GM12878 (cell line): ENCODE measurements around the gene HIVEP3. TPM values are rescaled to one million over a fixed set of nuclear protein-coding genes. Genes with fewer than 3 reads are reported as not detected.

Experiments used
- ATAC-seq: fragments of 200-7000 bp; cut with Tn5 transposase; 3 replicates; pipeline ENCODE4 v1.9.1; 2020; ENCODE audit warnings: mild to moderate bottlenecking, moderate library complexity
- BruUV-seq: library from RNA; stranded (reverse); fragments of 400-500 nt; replicated peaks from 2 replicates; lab custom pipeline; 2021; lab: Mats Ljungman, UMichigan
- CTCF ChIA-PET: fragments of 300-600 bp; sonication (Branson Sonifier 250); formaldehyde crosslinking; extraction: SDS; loops from one replicate; lab custom pipeline; 2021; ENCODE audit warnings: inconsistent platforms; lab: Yijun Ruan, JAX
- POLR2A ChIA-PET: fragments of 350-600 bp; formaldehyde crosslinking; extraction: SDS; loops from one replicate; lab custom pipeline; 2021; ENCODE audit warnings: inconsistent platforms; lab: Charles Lee
- RAD21 ChIA-PET: fragments of 300-600 bp; sonication (Branson Sonifier 250); formaldehyde crosslinking; loops from one replicate; lab custom pipeline; 2023; ENCODE audit warnings: antibody characterized with exemption; ENCODE audit not compliant: unreplicated experiment; lab: Charles Lee
- SMC1A ChIA-PET: fragments of 300-600 bp; sonication (Branson Sonifier 250); formaldehyde crosslinking; loops from one replicate; lab custom pipeline; 2023; ENCODE audit not compliant: unreplicated experiment, uncharacterized antibody; lab: Charles Lee
- DNase-seq: peaks from one replicate; pipeline ENCODE4 v3.0.0-alpha.2; 2011; ENCODE audit warnings: low read depth, low spot score
- FAIRE-seq: peaks from 3 replicates; lab custom pipeline; 2011; peaks lifted over from hg19 to GRCh38; lab: Jason Lieb, UNC
- H2AFZ ChIP-seq: 2 replicates; pipeline ENCODE4 v1.6.0; 2011; ENCODE audit warnings: low read depth, low read length, control low read depth; ENCODE audit not compliant: control insufficient read depth
- H3K27ac ChIP-seq: 2 replicates; pipeline ENCODE4 v1.5.1; 2011; ENCODE audit warnings: control low read depth; ENCODE audit not compliant: control insufficient read depth, insufficient read depth
- H3K27me3 ChIP-seq, 2 experiments: replicated peaks in 1 of 2; 2 replicates each; pipeline versions ENCODE4 v1.6.0 to v1.6.1; 2011; ENCODE audit warnings: low read length in 1 of 2; ENCODE audit not compliant: control insufficient read depth in 2 of 2, insufficient read depth in 2 of 2
- H3K36me3 ChIP-seq, 2 experiments: 2 replicates each; pipeline ENCODE4 v1.5.1; 2011; ENCODE audit warnings: low read length in 1 of 2; ENCODE audit not compliant: control insufficient read depth in 2 of 2, insufficient read depth in 2 of 2
- H3K4me1 ChIP-seq: 2 replicates; pipeline ENCODE4 v1.6.1; 2011; ENCODE audit warnings: mild to moderate bottlenecking, low read length, moderate library complexity, mixed read lengths; ENCODE audit not compliant: control insufficient read depth, insufficient read depth
- H3K4me2 ChIP-seq: 2 replicates; pipeline ENCODE4 v1.6.0; 2011; ENCODE audit warnings: control low read depth; ENCODE audit not compliant: control insufficient read depth, insufficient read depth
- H3K4me3 ChIP-seq: fragments of 200-600 bp; sonication (generic); 2 replicates; pipeline ENCODE4 v1.5.1; 2016
- H3K79me2 ChIP-seq: 2 replicates; pipeline ENCODE4 v1.6.0; 2011; ENCODE audit warnings: low read length; ENCODE audit not compliant: control insufficient read depth, insufficient read depth
- H3K9ac ChIP-seq: 2 replicates; pipeline ENCODE4 v1.8.0; 2011; ENCODE audit warnings: low read length, control low read depth, mixed read lengths; ENCODE audit not compliant: control insufficient read depth, insufficient read depth
- H3K9me3 ChIP-seq: replicated peaks from 3 replicates; pipeline ENCODE4 v1.5.1; 2011; ENCODE audit warnings: mild to moderate bottlenecking, low read length; ENCODE audit not compliant: control insufficient read depth, insufficient read depth
- H4K20me1 ChIP-seq: 2 replicates; pipeline ENCODE4 v1.6.0; 2011; ENCODE audit not compliant: control insufficient read depth, insufficient read depth
- CREM ChIP-seq: IDR thresholded peaks from 2 replicates; pipeline ENCODE4 v1.6.1; 2014; ENCODE audit warnings: antibody characterized with exemption, low read depth
- ETV6 ChIP-seq, 2 experiments: fragments of 450-650 bp in 1 of 2; IDR thresholded peaks in 1 of 2; conservative IDR thresholded peaks in 1 of 2; 2 replicates each; pipeline ENCODE4 v1.6.1; 2014; ENCODE audit warnings: antibody characterized with exemption in 1 of 2, borderline replicate concordance in 1 of 2, low read depth in 1 of 2, mild to moderate bottlenecking in 1 of 2, moderate library complexity in 1 of 2
- FOXK2 ChIP-seq: fragments of 450-650 bp; IDR thresholded peaks from 2 replicates; pipeline ENCODE4 v1.6.1; 2017; ENCODE audit warnings: mild to moderate bottlenecking, moderate library complexity
- GATAD2B ChIP-seq: fragments of 450-650 bp; conservative IDR thresholded peaks from 2 replicates; pipeline ENCODE4 v1.6.1; 2017; ENCODE audit warnings: low read depth, mild to moderate bottlenecking, moderate library complexity
- HDAC2 ChIP-seq: fragments of 200-600 bp; sonication (generic); IDR thresholded peaks from 2 replicates; pipeline ENCODE4 v1.6.1; 2017
- YY1 ChIP-seq: IDR thresholded peaks from 2 replicates; pipeline ENCODE4 v1.6.1; 2011; ENCODE audit warnings: low read depth, mild to moderate bottlenecking, low read length
- WGBS: methylation state at CpG from one replicate; pipeline ENCODE4 v1.1.6; 2016; ENCODE audit warnings: low lambda C conversion rate; ENCODE audit not compliant: insufficient replicate concordance, insufficient coverage; ENCODE audit errors: missing lambda C conversion rate; 5-methylcytosine and 5-hydroxymethylcytosine counted together
- in situ Hi-C: fragments of 300-500 bp; cut with MboI; formaldehyde crosslinking; loops from 9 replicates; pipeline ENCODE4 v1.14.3; 2018; ENCODE audit warnings: mixed read lengths
- intact Hi-C: fragments of 100-400 bp; cut with micrococcal nuclease; formaldehyde crosslinking; loops from one replicate; pipeline ENCODE4 v1.14.2; 2022; ENCODE audit not compliant: unreplicated experiment
- polyA plus RNA-seq, 11 experiments: library from polyadenylated mRNA; depleted of rRNA in 4 of 11; unstranded in 6 of 11; stranded (reverse) in 5 of 11; fragments of >200 nt; fragmentation: Nextera tagmentation in 4 of 11; fragmentation: Illumina TruSeq in 1 of 11; extraction: Ambion mirVana in 4 of 11; extraction: Trizol in 1 of 11; gene quantifications; 1 replicate in 1 of 11; 2 replicates in 10 of 11; pipeline versions ENCODE4 v1.2.1 to v1.2.3, GENCODE V29; 2011 to 2016; ENCODE audit warnings: inconsistent platforms in 2 of 11, missing spikeins in 2 of 11, low read depth in 1 of 11
- total RNA-seq, 4 experiments: library from RNA; depleted of rRNA in 3 of 4; stranded (reverse); fragments of >200 nt in 3 of 4; fragmentation: Illumina TruSeq in 1 of 4; extraction: Trizol in 1 of 4; gene quantifications; 2 replicates each; pipeline versions ENCODE4 v1.2.1 to v1.2.3, GENCODE V29; 2013 to 2021
- TF ChIP-seq, protein P1 (sequence below): IDR thresholded peaks from 2 replicates; pipeline ENCODE4 v1.6.1; 2011; ENCODE audit warnings: borderline replicate concordance, low read depth, mild to moderate bottlenecking, moderate library complexity, low read length; ENCODE audit not compliant: insufficient read depth, poor library complexity, severe bottlenecking
- TF ChIP-seq, protein P2 (sequence below): fragments of 150-350 bp; IDR thresholded peaks from 2 replicates; pipeline ENCODE4 v1.6.1; 2016; ENCODE audit warnings: low read depth, low read length
- TF ChIP-seq, protein P3 (sequence below): fragments of 450-650 bp; IDR thresholded peaks from 2 replicates; pipeline ENCODE4 v1.6.1; 2017; ENCODE audit warnings: mild to moderate bottlenecking, low read depth, inconsistent platforms; ENCODE audit not compliant: poor library complexity, severe bottlenecking
- TF ChIP-seq, protein P4 (sequence below): IDR thresholded peaks from 2 replicates; pipeline ENCODE4 v1.6.1; 2011; ENCODE audit warnings: mild to moderate bottlenecking, low read depth, low read length, moderate library complexity; ENCODE audit not compliant: insufficient replicate concordance
- TF ChIP-seq, protein P5 (sequence below): fragments of 450-650 bp; IDR thresholded peaks from 2 replicates; pipeline ENCODE4 v1.6.1; 2017; ENCODE audit warnings: mild to moderate bottlenecking, moderate library complexity

The HIVEP3 gene
- total and polyA plus RNA-seq, 10 of the 15 experiments (the other 5 are each of a cell fraction or from before 2014, with no cell fraction given) = 1.8 to 13.6 (median 3.8) TPM

DNA sequence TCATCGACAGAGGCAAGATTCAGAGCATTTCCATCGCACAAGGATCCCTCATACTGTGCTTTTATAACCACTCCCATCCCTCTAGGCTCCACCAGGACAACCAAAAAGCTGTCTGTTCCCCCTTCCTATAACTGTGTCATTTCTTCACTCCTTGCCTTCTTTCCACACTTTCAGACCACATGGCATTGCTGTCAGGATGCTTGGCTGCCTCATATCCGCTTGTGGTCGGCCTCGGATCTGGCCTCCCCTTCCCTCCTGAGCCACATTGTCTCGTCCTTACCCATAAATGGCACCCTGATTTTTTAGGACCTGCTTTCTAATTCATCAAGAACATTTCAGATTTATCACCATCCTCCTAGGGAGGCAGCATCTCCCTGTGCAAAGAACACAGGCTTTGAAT, 80.5 kb downstream of the HIVEP3 start:
- FAIRE-seq = no peak
- TF ChIP-seq GATAD2B = no peak
- no peak for TF ChIP-seq HDAC2
- TF ChIP-seq, protein P1, sequence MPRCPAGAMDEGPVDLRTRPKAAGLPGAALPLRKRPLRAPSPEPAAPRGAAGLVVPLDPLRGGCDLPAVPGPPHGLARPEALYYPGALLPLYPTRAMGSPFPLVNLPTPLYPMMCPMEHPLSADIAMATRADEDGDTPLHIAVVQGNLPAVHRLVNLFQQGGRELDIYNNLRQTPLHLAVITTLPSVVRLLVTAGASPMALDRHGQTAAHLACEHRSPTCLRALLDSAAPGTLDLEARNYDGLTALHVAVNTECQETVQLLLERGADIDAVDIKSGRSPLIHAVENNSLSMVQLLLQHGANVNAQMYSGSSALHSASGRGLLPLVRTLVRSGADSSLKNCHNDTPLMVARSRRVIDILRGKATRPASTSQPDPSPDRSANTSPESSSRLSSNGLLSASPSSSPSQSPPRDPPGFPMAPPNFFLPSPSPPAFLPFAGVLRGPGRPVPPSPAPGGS = no peak
- TF ChIP-seq YY1 = no peak
- no peak for TF ChIP-seq CREM
- TF ChIP-seq, protein P2, sequence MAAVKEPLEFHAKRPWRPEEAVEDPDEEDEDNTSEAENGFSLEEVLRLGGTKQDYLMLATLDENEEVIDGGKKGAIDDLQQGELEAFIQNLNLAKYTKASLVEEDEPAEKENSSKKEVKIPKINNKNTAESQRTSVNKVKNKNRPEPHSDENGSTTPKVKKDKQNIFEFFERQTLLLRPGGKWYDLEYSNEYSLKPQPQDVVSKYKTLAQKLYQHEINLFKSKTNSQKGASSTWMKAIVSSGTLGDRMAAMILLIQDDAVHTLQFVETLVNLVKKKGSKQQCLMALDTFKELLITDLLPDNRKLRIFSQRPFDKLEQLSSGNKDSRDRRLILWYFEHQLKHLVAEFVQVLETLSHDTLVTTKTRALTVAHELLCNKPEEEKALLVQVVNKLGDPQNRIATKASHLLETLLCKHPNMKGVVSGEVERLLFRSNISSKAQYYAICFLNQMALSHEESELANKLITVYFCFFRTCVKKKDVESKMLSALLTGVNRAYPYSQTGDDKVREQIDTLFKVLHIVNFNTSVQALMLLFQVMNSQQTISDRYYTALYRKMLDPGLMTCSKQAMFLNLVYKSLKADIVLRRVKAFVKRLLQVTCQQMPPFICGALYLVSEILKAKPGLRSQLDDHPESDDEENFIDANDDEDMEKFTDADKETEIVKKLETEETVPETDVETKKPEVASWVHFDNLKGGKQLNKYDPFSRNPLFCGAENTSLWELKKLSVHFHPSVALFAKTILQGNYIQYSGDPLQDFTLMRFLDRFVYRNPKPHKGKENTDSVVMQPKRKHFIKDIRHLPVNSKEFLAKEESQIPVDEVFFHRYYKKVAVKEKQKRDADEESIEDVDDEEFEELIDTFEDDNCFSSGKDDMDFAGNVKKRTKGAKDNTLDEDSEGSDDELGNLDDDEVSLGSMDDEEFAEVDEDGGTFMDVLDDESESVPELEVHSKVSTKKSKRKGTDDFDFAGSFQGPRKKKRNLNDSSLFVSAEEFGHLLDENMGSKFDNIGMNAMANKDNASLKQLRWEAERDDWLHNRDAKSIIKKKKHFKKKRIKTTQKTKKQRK = no peak
- TF ChIP-seq, protein P3, sequence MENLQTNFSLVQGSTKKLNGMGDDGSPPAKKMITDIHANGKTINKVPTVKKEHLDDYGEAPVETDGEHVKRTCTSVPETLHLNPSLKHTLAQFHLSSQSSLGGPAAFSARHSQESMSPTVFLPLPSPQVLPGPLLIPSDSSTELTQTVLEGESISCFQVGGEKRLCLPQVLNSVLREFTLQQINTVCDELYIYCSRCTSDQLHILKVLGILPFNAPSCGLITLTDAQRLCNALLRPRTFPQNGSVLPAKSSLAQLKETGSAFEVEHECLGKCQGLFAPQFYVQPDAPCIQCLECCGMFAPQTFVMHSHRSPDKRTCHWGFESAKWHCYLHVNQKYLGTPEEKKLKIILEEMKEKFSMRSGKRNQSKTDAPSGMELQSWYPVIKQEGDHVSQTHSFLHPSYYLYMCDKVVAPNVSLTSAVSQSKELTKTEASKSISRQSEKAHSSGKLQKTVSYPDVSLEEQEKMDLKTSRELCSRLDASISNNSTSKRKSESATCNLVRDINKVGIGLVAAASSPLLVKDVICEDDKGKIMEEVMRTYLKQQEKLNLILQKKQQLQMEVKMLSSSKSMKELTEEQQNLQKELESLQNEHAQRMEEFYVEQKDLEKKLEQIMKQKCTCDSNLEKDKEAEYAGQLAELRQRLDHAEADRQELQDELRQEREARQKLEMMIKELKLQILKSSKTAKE = no peak
- TF ChIP-seq ETV6 (conservative IDR thresholded peaks at IDR 0.05 in 1 of 2, IDR thresholded peaks at IDR 0.05 in 1 of 2; ENCODE audit: borderline replicate concordance in 1 of 2, low read depth in 1 of 2) = no peak
- TF ChIP-seq, protein P4, sequence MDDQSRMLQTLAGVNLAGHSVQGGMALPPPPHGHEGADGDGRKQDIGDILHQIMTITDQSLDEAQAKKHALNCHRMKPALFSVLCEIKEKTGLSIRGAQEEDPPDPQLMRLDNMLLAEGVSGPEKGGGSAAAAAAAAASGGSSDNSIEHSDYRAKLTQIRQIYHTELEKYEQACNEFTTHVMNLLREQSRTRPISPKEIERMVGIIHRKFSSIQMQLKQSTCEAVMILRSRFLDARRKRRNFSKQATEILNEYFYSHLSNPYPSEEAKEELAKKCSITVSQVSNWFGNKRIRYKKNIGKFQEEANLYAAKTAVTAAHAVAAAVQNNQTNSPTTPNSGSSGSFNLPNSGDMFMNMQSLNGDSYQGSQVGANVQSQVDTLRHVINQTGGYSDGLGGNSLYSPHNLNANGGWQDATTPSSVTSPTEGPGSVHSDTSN = no peak
- TF ChIP-seq, protein P5, sequence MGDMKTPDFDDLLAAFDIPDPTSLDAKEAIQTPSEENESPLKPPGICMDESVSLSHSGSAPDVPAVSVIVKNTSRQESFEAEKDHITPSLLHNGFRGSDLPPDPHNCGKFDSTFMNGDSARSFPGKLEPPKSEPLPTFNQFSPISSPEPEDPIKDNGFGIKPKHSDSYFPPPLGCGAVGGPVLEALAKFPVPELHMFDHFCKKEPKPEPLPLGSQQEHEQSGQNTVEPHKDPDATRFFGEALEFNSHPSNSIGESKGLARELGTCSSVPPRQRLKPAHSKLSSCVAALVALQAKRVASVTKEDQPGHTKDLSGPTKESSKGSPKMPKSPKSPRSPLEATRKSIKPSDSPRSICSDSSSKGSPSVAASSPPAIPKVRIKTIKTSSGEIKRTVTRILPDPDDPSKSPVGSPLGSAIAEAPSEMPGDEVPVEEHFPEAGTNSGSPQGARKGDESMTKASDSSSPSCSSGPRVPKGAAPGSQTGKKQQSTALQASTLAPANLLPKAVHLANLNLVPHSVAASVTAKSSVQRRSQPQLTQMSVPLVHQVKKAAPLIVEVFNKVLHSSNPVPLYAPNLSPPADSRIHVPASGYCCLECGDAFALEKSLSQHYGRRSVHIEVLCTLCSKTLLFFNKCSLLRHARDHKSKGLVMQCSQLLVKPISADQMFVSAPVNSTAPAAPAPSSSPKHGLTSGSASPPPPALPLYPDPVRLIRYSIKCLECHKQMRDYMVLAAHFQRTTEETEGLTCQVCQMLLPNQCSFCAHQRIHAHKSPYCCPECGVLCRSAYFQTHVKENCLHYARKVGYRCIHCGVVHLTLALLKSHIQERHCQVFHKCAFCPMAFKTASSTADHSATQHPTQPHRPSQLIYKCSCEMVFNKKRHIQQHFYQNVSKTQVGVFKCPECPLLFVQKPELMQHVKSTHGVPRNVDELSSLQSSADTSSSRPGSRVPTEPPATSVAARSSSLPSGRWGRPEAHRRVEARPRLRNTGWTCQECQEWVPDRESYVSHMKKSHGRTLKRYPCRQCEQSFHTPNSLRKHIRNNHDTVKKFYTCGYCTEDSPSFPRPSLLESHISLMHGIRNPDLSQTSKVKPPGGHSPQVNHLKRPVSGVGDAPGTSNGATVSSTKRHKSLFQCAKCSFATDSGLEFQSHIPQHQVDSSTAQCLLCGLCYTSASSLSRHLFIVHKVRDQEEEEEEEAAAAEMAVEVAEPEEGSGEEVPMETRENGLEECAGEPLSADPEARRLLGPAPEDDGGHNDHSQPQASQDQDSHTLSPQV = no peak
- TF ChIP-seq FOXK2 = no peak

More for the DNA sequence above, 80.5 kb downstream of the HIVEP3 start:
- BruUV-seq = no TSS peak
- intact Hi-C loops (no loop called here), in situ Hi-C loops (no loop called here)
- Histone ChIP-seq H3K9ac (no peak overlapping the region), H3K9me3 (no peaks in the 10 kb centered on the region), H4K20me1 (no peaks in the 10 kb centered on the region), H3K79me2 (no peaks in the 10 kb centered on the region), H3K4me2 (no peak overlapping the region), H3K4me1 (no peaks in the 10 kb centered on the region), H2AFZ (no peak overlapping the region), H3K27ac (no peak overlapping the region), H3K4me3 (no peak overlapping the region), H3K36me3 (no peaks in the 10 kb centered on the region), H3K27me3 (no peaks in the 10 kb centered on the region)
- DNase-seq = no peak
- POLR2A ChIA-PET = no interaction called here
- ATAC-seq = no peak
- 51% methylated on average over 6 of the region's 6 CpGs for WGBS
- RAD21 ChIA-PET = no interaction called here
- SMC1A ChIA-PET = no interaction called here
- CTCF ChIA-PET = no interaction called here
